HG03175 (cell line): Measurements from ENCODE around the gene SERP2.

Experiments
- ATAC-seq: cut with Tn5 transposase; IDR thresholded peaks from one replicate; pipeline ENCODE4 v1.9.1; 2021; ENCODE audit warnings: mild to moderate bottlenecking, moderate library complexity; ENCODE audit not compliant: unreplicated experiment

SERP2 gene

DNA sequence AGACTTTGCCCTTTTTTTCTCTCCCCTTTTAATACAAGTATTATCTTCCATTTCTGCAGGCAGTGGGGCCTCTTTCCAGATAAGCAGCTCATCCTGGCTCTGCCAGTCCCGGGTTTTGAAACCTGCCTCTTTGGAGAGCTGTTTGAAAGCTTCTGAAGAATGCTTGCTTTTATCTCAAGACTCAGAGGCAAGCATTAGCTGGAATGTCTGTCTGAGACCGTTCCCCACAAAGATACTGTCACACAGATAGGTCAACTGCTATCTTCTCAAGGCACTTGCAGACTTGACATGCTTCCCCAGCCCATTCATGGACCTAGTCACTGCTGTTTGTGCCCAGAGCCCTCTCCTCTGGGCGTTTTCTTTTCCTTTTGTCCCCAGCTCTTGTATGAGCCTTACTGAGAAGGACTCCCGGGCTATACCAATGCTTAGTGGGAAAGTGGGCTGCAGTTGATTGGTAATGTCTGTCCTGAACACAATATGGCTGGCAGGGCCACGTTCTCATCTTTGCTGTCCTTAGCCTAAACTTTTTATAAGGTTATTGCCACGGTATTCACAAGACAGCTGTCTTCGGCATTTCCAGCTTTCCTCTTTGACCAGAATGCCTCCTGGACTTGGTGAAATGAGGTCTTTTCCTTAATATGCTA, 13.4 kb downstream of the SERP2 start:
- ATAC-seq, result no peak

DNA sequence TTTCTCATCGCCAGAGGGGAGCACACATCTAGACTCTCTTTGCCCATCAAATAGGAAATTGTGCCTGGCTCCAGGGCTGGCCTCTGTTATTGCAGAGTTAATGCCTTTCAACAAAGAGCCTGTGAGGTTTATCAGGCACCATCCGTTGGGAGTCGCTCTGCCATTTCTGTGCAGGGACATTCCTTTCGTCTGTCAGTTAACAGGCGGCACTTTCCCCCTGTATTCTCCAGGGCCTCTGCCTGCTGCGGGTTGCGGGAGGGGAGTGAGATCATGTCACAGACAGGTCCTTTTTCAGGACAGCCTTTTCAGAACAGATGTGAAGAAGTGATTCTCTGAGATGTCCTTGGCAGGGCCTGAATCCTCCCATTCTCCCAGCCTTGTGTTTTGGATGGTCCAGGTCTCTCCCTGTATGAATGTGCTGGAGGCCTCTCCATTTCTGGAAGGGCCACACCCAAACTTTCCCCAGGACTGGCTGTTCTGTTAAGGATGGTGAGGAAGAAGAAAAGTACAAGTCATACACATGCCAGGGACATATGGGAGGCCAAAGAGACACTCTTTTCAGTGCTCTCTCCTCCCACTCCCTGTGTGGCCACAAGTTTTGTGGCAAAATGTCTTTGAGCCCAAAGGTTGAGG, 14.9 kb downstream of the SERP2 start:
- ATAC-seq, result no peak

DNA sequence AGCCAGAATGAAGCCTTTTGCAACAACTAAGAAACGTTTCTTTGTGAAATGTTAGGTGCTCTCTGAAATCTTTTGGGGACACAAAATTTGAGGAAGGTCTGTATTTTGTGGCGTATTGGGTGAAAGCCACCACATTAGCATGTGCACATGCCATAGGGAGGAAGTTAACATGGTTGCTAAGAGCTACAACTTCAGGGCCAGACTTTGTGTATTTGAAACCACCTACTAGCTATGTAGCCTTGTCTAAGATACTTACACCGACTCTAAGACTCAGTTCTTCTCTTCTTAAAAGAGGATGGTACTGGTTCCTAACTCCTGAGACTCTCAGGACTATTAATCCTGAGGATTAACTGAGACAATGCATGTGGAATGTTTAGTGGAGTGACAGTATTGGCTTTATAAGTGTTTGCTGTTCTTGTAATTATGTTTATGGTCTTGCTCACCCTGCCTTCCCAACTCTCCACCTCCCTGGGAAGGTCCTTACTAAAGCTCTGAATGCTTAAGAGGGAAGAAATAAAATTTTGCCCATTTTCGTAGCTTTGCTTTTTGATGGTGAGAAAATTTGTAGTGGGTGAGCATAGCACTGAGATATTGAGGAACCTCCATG, 15.5 kb downstream of the SERP2 start:
- ATAC-seq, result no peak

DNA sequence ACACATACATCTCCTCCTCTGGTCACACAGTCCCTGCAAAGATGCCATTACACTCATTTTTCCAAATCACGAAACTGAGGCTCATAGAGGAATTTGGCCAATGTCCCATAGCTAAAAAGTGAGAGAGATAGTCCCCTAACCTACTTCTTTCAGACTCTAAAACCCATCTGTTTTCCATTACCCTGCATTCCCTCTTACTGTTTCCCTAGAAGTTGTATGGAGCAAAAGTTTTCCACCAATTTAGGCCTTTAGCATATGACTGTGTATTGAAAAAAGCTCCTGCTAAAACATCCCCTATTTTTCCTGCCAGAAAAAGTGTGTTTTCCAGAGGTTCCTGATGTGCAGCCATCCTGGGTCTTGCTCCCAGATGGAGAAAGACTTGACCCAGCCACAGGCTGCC, 16.3 kb downstream of the SERP2 start:
- no peak for ATAC-seq

DNA sequence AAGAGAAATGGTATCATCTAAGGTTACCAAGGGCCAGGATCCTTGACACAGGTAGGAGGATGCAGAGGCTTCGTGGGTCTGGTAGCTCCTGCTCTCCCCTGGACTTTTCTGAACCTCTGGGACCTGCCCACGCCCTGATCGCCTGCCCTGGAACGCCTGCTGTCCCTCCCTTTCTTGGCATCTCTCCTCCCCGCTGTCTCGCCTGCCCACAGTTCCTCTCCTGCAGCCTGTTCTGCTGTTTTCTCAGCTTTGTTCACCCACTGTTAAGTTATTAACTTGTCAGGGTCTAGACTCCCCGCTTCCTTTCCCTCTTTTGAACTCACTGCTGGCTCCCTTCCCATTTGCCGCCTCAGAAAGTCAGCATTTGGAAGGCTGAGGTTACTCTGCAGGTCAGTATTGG, 19.8 kb downstream of the SERP2 start:
- ATAC-seq, result no peak

DNA sequence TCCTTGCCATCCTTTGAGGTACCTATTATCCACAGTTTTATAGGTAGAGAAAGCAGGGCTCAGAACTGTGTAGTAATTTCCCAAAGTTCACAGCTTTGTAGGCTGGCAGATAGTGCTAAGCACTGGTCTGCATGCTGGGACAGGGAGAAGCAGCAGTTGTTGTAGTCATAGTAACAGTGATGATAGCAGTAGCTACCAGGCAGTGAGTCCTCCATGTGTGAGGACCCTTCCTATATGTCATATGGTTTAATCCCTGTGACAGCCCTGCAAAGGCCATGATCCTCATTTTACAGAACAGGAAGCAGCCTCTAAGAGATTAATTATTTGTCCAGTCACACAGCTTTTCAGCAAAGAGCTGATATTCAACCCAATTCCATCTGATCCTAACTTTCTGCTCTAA, 21.0 kb downstream of the SERP2 start:
- ATAC-seq, result no peak

DNA sequence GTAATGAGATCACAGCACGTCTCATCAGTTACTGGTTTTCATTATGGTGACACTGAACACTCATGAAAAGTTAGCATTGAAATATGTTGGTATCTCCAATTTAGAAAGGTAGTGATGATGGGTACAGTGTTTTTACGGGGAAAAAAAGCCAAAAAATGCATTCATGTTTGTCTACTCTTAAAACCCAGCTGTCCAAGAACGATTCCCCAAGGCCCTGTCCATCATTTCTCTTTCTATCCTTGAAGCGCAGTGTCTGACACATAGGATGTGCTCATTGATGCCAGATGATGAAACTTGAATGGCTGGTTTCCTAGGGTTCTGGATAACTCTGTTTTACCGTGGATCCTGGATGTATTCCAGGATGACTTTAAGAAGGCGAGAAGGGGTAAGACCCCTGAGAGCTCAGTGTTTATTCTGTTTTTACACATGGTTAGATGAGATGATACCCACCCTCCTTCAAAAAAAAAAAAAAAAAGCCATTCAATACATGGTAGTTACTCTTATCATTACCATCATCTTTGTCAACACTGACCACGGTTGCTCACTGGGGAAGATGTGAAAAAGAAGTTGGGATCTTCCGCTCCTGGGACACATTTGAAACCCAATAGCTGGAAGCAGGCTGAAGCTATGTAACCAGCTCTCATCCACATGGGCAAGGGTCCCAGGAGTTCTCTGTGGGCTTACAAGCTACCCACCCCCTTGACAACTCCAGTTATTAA, 22.5 kb downstream of the SERP2 start:
- ATAC-seq, result no peak

DNA sequence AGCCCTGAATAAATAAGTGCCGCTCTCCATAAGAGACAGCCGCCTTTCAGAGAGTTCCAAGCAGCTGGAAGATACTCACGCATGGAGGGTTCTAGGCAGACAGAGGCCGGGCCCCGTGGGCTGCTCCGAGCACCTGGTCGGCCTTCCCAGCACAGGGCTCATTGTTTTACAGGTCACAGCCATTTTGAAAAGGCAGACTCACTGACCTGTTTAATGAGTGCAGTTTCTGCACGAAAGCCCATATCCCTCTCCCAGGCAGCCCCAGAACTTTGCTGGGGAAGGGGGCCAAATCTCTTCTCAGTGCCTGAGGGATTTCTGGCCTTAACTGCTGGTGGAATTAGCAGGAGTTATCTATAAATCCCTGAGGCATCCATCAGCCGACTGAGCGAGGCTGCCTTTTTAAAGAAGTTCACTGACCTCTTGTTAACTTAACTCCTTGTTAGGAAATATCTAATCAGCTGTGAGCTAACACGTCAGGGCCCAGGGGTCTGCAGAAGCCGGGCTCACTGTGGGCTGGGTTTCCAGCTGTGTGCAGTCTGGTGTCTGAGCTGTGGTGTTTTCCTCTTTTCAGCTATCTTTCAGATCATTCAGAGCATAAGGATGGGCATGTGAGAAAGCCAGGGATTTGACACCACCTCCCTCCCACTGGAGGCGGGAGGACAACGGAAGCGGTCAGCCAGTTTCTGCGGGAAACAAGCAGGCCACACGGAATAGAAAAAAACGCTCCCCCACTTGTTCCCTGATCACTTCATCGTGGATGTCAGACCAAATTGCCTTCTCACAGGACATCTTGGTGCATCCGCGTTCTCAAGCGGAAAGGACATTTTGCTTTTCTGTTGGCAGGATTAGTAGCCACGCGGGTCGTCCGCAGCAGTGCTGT, 23.3 kb downstream of the SERP2 start:
- no peak for ATAC-seq

DNA sequence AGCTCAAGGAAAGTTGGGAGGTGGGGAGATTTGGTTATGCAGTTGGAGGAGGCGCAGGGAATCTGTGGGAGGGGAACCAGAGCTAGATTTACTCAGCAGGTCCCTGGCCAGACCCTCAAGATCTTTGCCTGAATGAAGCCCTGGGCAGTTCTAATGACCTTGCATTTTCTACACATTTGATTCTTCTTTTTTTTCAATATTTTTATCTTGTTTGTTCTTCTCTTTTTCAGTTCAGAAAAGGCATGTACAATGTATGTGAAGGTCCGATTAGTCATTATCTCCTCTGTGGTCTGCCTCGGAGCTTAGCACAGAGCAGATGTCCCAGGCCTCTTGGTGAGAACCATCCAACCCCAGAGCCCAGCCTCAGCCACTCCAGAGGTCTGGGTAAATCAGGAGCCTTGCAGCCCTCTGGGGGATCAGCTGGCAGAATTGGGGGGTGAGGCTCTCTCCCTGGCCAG, 24.2 kb downstream of the SERP2 start:
- no peak for ATAC-seq

DNA sequence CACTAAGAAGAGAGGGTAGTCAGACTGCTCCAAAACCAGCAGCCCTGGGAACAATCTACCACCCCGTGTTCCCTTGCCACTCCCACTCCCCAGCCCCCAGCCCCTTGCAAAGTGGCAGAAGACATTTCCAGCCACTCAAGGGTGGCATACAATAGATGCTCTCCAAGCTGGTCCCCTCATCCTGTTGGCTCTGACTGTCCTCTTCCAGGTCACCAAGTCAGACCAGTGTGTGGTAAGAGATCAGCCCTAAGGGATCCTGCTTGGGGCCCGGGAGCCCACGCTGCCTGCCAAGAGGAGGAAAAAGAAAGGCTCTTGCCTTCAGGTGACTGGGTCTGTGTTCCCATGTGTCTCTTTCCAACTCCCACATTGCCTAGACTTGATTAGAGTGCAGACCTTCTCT, 25.0 kb downstream of the SERP2 start:
- ATAC-seq, result no peak

DNA sequence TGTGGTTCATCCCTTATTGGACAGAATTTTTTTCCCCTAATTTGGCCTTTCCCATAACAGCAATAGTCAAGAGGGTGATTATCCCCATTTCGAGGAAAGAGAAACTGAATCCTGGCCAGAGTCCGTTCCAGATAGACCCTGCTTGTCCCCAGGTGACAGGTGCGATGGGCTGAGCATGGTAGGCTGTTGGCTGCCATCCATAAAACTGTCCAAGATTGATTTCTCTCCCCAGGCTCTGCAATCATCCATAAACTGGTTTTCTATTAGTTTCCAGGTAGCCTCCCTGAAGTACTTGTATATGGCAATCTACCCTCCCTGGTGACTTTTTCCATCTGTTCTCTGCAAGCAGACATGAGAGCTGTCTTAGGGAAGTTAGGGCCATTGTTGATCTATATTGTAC, 25.4 kb downstream of the SERP2 start:
- no peak for ATAC-seq

DNA sequence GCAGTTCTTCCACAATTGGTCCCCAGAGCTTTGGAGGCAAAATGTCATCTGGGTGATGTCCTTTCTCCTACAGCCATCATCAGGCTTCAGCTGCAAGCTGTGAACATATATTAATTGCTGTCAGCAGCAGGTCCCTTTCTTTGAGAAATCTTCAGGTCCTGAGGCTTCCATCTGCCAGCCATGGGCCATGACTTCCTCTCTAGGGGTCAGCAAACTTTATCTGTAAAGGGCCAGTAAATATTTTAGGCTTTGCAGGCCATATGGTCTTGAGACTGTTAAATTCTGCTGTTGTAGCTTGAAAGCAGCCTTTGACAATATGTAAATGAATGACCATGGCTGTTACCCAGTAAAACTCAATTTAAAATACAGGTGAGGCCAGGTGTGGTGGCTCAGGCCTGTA, 27.1 kb downstream of the SERP2 start:
- no peak for ATAC-seq

DNA sequence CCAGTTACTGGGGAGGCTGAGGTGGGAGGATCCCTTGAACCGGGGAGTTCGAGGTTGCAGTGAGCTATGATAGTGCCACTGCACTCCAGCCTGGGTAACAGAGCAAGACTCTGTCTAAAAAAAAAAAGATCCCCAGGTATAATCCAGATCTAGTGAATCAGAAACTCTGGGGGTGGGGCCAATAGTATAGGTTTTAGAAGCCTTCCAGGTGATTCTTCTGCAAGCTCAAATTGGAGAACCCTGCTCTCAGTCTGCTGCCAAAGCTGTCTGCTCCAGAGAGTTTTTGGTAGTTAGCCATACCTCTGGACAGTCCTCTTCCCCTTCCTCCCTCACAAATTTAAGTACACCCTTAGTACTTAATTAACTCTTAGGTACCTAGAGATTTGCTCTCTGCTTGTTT, 28.0 kb downstream of the SERP2 start:
- no peak for ATAC-seq

DNA sequence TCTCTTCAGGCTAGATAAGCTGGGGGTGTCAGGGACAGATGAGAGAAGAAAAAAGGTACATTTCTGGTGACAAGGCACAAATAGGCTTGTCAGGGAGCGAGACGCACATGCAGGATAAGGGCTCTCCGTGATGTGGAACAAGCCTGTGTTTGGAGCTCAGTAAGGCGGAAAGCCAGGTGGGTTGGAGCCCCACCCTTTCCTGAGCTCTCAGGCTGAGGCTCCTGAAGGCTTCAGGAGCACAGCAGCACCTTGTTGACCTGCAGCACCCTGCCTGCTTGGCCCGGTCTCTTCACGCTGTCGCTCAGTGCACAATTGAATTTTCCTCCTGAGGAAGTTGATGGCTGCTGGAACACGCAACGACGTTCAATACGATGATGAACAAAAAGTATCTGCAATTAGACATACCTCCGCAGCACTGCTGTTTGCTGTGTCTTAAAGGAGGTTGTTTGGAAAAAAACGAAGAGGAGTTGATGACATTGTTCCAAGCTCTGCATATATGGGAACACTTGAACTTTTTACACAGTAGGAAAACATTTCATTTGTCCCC, 29.3 kb downstream of the SERP2 start:
- no peak for ATAC-seq

DNA sequence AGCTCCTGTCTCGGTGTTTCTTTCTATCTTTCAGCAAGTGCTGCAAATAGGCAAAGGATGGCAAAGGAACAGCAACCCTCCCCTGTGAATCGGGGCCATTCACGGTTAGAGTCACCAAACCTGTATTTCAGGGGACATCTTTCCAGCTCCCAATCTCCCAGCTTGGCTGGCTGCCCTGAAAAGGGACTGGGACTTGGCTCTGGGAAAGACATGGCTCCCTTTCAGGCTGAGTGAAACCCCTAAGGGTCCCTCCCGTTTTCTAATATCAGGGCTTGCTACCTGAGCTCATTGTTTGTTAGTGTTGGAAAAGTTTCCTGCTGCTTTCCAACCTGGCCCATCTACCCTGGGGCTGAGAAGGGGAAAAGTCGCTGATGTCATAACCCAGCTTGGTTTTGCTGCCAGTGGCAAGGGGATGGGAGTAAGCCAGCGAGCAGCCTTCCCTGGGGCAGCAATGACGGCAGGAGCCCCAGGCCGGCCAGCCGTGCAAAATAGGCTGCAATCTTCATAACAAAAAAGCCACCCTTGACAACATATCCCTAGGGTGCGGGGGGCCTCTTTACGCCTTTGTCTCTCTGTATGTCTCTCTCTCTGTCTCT, 29.9 kb downstream of the SERP2 start:
- no peak for ATAC-seq

DNA sequence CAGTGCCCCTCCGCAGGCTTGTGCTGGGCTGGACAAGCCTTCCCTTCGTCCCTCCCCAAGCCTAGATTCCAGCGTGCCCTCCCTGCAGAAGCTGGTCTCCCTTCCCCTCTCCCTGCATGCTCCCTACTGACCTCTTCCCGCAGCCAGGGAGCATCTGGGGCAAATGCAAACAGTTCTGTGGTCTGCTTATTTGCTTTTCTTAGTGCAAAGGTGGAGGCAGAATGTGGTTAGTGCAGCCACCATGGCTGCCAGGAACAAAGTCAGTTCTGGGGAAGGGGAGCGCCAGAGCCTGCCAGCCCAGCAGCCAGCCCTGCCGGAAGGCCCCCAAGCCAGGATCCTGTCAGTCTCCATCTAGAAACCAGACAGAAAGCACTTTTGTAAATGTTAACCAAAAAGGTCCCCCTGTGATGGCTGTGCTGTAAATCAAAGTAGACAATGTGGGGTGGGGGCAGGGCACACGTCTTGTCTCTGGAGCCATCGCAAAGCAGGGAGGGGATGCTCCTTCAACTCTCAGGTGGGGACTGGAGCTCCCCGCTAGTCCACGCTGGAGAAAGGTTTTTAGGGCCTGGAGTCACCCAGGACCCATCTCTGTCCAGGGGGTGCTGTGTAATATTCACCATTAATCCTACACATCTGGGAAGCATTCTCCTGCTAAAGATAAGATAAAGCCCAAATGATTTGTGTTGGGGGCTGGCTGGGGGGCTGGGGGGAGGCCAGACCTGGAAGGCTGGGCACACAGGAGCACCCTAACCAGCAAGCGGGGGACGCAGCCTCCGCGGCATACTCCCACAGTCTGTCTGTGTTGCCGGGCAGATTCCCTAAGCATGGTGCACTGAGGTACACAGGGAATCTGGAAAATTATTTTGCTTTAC, 30.9 kb downstream of the SERP2 start:
- no peak for ATAC-seq

DNA sequence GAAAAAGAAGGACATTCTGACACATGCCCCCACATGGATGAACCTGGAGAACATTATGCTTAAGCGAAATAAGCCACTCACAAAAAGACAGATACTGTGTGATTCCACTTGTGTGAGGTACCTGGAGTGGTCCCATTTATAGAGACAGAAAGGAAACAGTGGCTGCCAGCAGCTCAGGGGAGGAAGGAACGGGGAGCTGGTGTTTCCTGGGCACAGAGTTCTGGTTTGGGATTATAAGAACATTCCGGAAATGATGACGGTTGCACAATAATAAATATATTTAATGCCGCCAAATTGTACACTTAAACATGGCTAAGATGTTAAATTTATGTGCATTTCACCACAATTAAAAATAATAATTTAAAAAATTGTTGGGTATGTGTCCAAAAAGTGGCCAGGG, 33.0 kb downstream of the SERP2 start:
- ATAC-seq, result no peak

DNA sequence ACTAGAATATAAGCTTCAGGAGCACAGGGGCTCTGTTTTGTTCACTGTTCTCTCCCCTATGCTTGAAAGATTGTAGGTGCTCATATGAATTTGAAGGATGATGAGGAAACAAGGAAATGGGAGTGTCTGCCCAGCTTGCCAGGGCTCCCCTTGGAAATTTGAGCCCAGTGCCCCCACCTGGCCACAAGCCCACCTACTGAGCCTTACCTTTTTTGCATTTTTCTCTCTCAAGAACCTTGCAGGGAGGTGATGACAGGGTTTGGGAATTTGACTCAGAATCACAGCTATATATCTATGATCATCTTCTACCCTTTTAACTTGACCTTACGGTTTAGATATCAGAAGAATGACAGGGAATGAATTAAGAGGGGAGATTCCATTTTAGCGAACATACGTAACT, 33.8 kb downstream of the SERP2 start:
- no peak for ATAC-seq

DNA sequence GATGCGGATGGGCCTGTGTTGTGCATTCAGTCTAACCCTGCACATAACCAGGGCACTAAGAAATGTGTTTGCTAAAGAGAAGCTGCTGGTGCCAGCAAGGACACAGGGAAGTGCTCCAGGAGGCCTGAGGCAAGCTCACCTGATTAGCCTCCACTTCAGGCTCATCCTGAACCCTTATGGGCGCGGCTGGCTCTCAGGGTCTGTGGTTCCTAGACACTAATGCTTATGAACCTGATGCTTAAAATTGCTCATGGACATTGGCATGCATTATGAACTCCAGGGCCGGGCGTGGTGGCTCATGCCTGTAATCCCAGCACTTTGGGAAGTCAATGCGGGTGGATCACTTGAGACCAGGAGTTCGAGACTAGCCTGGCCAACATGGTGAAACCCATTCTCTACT, 34.3 kb downstream of the SERP2 start:
- ATAC-seq, result no peak
